ENCODE measurements around the gene ACP1.

Gene ACP1

DNA sequence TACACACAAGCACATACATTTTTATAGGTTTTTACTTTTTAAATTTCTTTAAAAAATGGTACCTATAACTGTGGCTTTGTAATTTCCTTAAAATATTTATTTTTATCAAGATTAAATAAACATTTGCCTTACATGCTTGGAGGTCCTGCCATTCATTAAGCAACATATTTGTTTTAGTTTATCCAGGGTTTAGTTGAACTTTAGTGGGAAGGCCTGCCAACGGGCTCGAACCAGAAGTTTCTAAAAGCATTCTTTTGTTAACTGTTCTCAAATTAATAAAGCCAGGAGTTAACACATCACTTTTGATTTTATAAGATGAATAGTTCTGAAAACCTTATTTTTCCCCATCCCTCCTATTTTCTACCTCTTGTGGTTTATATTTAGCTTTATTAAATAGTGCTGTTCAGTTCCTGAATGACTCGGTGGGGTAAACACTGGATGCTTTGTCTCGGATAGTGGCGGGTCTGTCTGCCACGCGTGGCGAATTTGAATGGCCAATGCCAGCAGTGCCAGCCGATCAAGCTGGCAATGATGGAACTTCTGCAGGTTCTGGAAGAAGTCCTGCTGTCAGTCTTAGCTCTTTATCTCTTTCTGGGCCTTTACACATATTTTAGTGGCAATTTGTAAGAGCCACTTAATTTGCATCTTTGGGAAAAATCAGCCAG, 33.1 kb upstream of the ACP1 start:
- no peak for DNase-seq (ENCODE audit: low read depth, low spot score)
- in situ Hi-C loops (cut with HindIII; ENCODE audit: low sequenced_read_pairs) = no loop called here
- H3K4me3 ChIP-seq (ENCODE audit: low read depth, low read length) = no peak overlapping the region
- no peak for TF ChIP-seq CTCF (IDR thresholded peaks at IDR 0.05; ENCODE audit: low read depth, low read length)

GRCh38 chr2:233030-233429, 31.7 kb upstream of the ACP1 start:
- no peak overlapping the region for H3K4me3 ChIP-seq (ENCODE audit: low read depth, low read length)
- in situ Hi-C loops (cut with HindIII; ENCODE audit: low sequenced_read_pairs) = no loop called here
- no peak for TF ChIP-seq CTCF (IDR thresholded peaks at IDR 0.05; ENCODE audit: low read depth, low read length)
- DNase-seq (ENCODE audit: low read depth, low spot score) = no peak

DNA sequence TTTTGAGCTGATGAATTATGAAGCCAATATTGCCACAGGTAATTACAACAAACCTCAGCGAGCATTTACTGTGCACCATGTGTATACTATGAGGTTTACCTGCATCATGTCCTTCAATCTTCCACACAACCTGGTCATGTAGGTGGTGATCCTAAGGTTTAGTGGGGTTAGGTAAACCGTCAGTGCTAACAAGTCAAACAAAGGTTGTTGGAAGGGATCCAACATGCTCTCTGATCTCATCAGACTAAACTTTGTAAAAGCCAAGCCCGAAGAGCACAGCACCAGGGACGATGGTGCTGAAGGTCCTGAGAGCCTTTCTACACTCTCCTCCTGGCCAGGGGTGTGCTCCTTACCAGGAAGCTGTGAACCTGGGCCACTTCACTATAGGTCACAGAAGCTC, 30.3 kb upstream of the ACP1 start:
- DNase-seq (ENCODE audit: low read depth, low spot score) = no peak
- H3K4me3 ChIP-seq (ENCODE audit: low read depth, low read length) = no peak overlapping the region
- in situ Hi-C loops (cut with HindIII; ENCODE audit: low sequenced_read_pairs) = no loop called here
- TF ChIP-seq CTCF (IDR thresholded peaks at IDR 0.05; ENCODE audit: low read depth, low read length) = no peak

DNA sequence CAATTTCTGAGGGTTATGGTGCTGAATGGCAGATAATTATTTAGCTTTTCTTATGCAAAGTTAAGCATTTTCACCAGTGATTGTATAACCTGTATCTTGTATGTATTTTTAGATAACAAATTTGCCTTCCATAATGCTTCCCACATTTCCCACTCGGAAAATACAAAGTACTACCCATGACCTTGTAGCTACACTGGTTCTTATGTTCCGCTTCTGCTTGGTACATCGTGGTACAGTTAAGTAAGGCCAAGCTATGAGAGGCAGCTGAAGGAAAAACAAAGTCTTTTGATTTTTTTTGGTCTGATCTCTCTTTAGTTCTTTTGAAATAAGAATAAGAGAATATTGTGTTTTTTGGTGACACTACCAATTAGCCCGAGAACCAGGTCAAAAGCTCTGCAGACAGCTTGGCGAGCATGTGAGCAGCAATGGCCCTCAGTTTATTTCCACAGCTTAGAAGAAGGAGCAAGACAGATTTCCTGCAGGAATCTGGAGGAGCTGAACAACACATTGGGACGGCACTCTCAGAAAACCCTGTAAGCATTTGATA, 27.7 kb upstream of the ACP1 start:
- TF ChIP-seq CTCF (IDR thresholded peaks at IDR 0.05; ENCODE audit: low read depth, low read length) = no peak
- no peak overlapping the region for H3K4me3 ChIP-seq (ENCODE audit: low read depth, low read length)
- DNase-seq (ENCODE audit: low read depth, low spot score) = no peak
- in situ Hi-C loops (cut with HindIII; ENCODE audit: low sequenced_read_pairs) = no loop called here

DNA sequence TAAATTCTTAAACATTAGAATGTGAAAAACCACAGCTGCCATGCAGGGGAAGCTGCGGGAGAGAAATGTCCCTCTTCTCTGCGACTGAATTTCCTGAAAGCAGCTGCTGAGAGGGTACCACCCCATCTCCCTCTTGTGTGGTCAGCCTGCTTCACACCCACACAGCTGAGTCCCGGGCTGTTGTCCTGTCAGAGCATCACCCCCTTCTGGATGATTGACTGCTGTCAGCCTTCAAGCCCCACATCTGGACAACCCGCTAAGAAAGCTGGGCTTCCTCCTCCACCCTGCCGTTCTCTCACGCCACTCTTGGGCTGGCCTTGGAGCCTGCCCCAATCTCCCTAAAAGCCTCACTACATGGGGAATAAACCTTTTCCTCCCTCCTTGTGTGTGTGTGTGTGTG, 26.9 kb upstream of the ACP1 start:
- no peak overlapping the region for H3K4me3 ChIP-seq (ENCODE audit: low read depth, low read length)
- no peak for DNase-seq (ENCODE audit: low read depth, low spot score)
- TF ChIP-seq CTCF (IDR thresholded peaks at IDR 0.05; ENCODE audit: low read depth, low read length) = no peak
- in situ Hi-C loops (cut with HindIII; ENCODE audit: low sequenced_read_pairs) = no loop called here

DNA sequence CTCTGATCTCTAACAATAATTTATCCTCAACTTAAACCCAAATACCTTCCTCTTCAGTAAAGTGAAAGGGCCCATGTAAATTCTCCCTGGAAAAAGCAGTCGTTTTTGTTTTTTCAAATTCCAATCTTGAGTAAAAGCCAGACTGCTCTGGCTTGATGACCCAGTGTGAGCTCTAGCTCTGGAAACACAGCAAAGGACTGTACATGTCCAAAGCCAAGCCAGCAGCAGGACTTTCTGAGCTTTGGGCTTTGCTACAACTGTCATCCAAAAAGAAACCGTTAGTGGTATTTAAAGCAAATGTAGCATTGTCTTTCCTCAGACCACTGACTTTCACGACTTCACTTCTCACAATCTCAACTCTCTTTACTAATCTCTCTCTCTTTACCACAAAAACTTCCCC, 26.3 kb upstream of the ACP1 start:
- TF ChIP-seq CTCF (IDR thresholded peaks at IDR 0.05; ENCODE audit: low read depth, low read length) = no peak
- no peak for DNase-seq (ENCODE audit: low read depth, low spot score)
- in situ Hi-C loops (cut with HindIII; ENCODE audit: low sequenced_read_pairs) = no loop called here
- no peak overlapping the region for H3K4me3 ChIP-seq (ENCODE audit: low read depth, low read length)
